Large intestine (tissue), 3 donors: ENCODE results near the gene CKS2. TPM values are rescaled to one million over a fixed set of nuclear protein-coding genes. Genes with fewer than 3 reads are reported as not detected.
"Not testable (repeated sequence)": the region's sequence is repeated elsewhere in the genome, so short reads cannot be mapped to it uniquely, and the experiment has no call there.

Source experiments
- DNase-seq, 2 donors: peaks; one replicate each; pipeline versions ENCODE4 v3.0.0 to v3.0.0-alpha.2; 2013
- H3K27ac ChIP-seq: one replicate; pipeline ENCODE4 v1.5.1; 2013; ENCODE audit warnings: low read length
- H3K27me3 ChIP-seq: 2 replicates; pipeline ENCODE4 v1.6.1; 2013; ENCODE audit warnings: low read length; ENCODE audit not compliant: control insufficient read depth, insufficient read depth
- H3K36me3 ChIP-seq: 2 replicates; pipeline ENCODE4 v1.6.1; 2013; ENCODE audit warnings: low read length; ENCODE audit not compliant: control insufficient read depth, insufficient read depth
- H3K4me1 ChIP-seq: one replicate; pipeline ENCODE4 v1.6.1; 2013; ENCODE audit warnings: low read length; ENCODE audit not compliant: control insufficient read depth, insufficient read depth
- H3K4me3 ChIP-seq: one replicate; pipeline ENCODE4 v1.5.1; 2013; ENCODE audit warnings: low read length
- H3K9me3 ChIP-seq: one replicate; pipeline ENCODE4 v1.6.1; 2013; ENCODE audit warnings: mild to moderate bottlenecking, low read depth, low read length, moderate library complexity; ENCODE audit not compliant: control insufficient read depth
- WGBS: methylation state at CpG from one replicate; pipeline ENCODE4 v1.1.5; 2013; ENCODE audit warnings: low lambda C conversion rate; ENCODE audit not compliant: insufficient coverage; 5-methylcytosine and 5-hydroxymethylcytosine counted together
- polyA plus RNA-seq: library from polyadenylated mRNA; unstranded; fragments of 120-200 nt; gene quantifications from one replicate; pipeline ENCODE4 v1.2.1, GENCODE V29; 2013

CKS2 gene
- polyA plus RNA-seq, 1 donor, result 95.6 TPM

- peak in 1 of 2 donors; percentile 38 for DNase-seq
- no peaks in the 10 kb centered on the region for H3K27me3 ChIP-seq
- WGBS, result 0% methylated on average over 4 of the region's 13 CpGs
- H3K9me3 ChIP-seq, result no peaks in the 10 kb centered on the region
- peaks cover 28% of the 10 kb centered on the region for H3K4me1 ChIP-seq
- H3K27ac ChIP-seq, result peak overlapping the region; percentile 98
- H3K36me3 ChIP-seq, result peaks cover 9% of the 10 kb centered on the region
- H3K4me3 ChIP-seq, result peak overlapping the region; percentile 57
These were observed 8.3 kb downstream of the CKS2 start for GRCh38 chr9:89319015-89319905.

GRCh38 chr9:89323390-89323789 lies 12.4 kb downstream of the CKS2 start:
- Histone ChIP-seq H3K27me3 (no peaks in the 10 kb centered on the region), H3K27ac (peak overlapping the region; percentile 6), H3K4me3 (no peak overlapping the region), H3K36me3 (peaks cover 21% of the 10 kb centered on the region), H3K4me1 (peaks cover 21% of the 10 kb centered on the region), H3K9me3 (no peaks in the 10 kb centered on the region)
- peak; percentile 37 to 59 for DNase-seq
- no CpG with 5 or more reads among the region's 4 CpGs for WGBS

GRCh38 chr9:89325733-89326132 lies 14.7 kb downstream of the CKS2 start:
- Histone ChIP-seq H3K4me1 (peaks cover 11% of the 10 kb centered on the region), H3K27ac (no peak overlapping the region), H3K27me3 (no peaks in the 10 kb centered on the region), H3K9me3 (no peaks in the 10 kb centered on the region), H3K36me3 (peaks cover 45% of the 10 kb centered on the region), H3K4me3 (no peak overlapping the region)
- no peak for DNase-seq
- 86% methylated on average over 1 of the region's 3 CpGs for WGBS

GRCh38 chr9:89328064-89328463 lies 17.1 kb downstream of the CKS2 start:
- DNase-seq, result no peak
- WGBS, result 98% methylated on average over 5 of the region's 8 CpGs
- Histone ChIP-seq H3K4me1 (peaks cover 10% of the 10 kb centered on the region), H3K4me3 (no peak overlapping the region), H3K27me3 (no peaks in the 10 kb centered on the region), H3K27ac (no peak overlapping the region), H3K36me3 (peaks cover 52% of the 10 kb centered on the region), H3K9me3 (no peaks in the 10 kb centered on the region)

- Histone ChIP-seq H3K27me3 (no peaks in the 10 kb centered on the region), H3K27ac (no peak overlapping the region), H3K4me3 (no peak overlapping the region), H3K9me3 (no peaks in the 10 kb centered on the region), H3K36me3 (peaks cover 69% of the 10 kb centered on the region), H3K4me1 (no peaks in the 10 kb centered on the region)
- DNase-seq, result no peak
These were observed 18.9 kb downstream of the CKS2 start for GRCh38 chr9:89329917-89330316.

GRCh38 chr9:89330513-89330912 lies 19.5 kb downstream of the CKS2 start:
- DNase-seq, result no peak
- Histone ChIP-seq H3K27me3 (no peaks in the 10 kb centered on the region), H3K9me3 (no peaks in the 10 kb centered on the region), H3K4me1 (no peaks in the 10 kb centered on the region), H3K36me3 (peaks cover 72% of the 10 kb centered on the region), H3K27ac (no peak overlapping the region), H3K4me3 (no peak overlapping the region)
- no CpG with 5 or more reads among the region's 7 CpGs for WGBS

- no peak overlapping the region for H3K4me3 ChIP-seq
- no peaks in the 10 kb centered on the region for H3K9me3 ChIP-seq
- WGBS, result 100% methylated on average over 1 of the region's 2 CpGs
These were observed 28.8 kb downstream of the CKS2 start for GRCh38 chr9:89339807-89340206.

GRCh38 chr9:89340332-89340731 lies 29.3 kb downstream of the CKS2 start:
- WGBS, result no CpG with 5 or more reads among the region's 3 CpGs
- no peak for DNase-seq

More at GRCh38 chr9:89339807-89340206, 28.8 kb downstream of the CKS2 start:
- Histone ChIP-seq H3K36me3 (peaks cover 67% of the 10 kb centered on the region), H3K27me3 (no peaks in the 10 kb centered on the region), H3K4me1 (no peaks in the 10 kb centered on the region), H3K27ac (no peak overlapping the region)
- DNase-seq, result no peak

GRCh38 chr9:89342213-89342612 lies 31.2 kb downstream of the CKS2 start:
- Histone ChIP-seq H3K27ac (no peak overlapping the region), H3K27me3 (no peaks in the 10 kb centered on the region), H3K9me3 (no peaks in the 10 kb centered on the region), H3K4me1 (no peaks in the 10 kb centered on the region), H3K4me3 (no peak overlapping the region), H3K36me3 (peaks cover 80% of the 10 kb centered on the region)
- WGBS, result no CpG with 5 or more reads among the region's 6 CpGs
- no peak for DNase-seq

More at GRCh38 chr9:89340332-89340731, 29.3 kb downstream of the CKS2 start:
- Histone ChIP-seq H3K27me3 (no peaks in the 10 kb centered on the region), H3K9me3 (no peaks in the 10 kb centered on the region), H3K4me1 (no peaks in the 10 kb centered on the region), H3K36me3 (peaks cover 70% of the 10 kb centered on the region), H3K4me3 (no peak overlapping the region), H3K27ac (no peak overlapping the region)

- peaks cover 80% of the 10 kb centered on the region for H3K36me3 ChIP-seq
- no peak overlapping the region for H3K4me3 ChIP-seq
- H3K27me3 ChIP-seq, result no peaks in the 10 kb centered on the region
- WGBS, result 100% methylated on average over 1 of the region's 1 CpG
- H3K9me3 ChIP-seq, result no peaks in the 10 kb centered on the region
- no peaks in the 10 kb centered on the region for H3K4me1 ChIP-seq
- no peak overlapping the region for H3K27ac ChIP-seq
- DNase-seq, result no peak
These were observed 32.0 kb downstream of the CKS2 start for GRCh38 chr9:89342948-89343347.

- DNase-seq, H3K27me3 ChIP-seq, H3K4me3 ChIP-seq, H3K9me3 ChIP-seq, H3K4me1 ChIP-seq, H3K27ac ChIP-seq: not testable (repeated sequence)
- peaks cover 88% of the 10 kb centered on the region for H3K36me3 ChIP-seq
- no CpG with 5 or more reads among the region's 7 CpGs for WGBS
These were observed 32.8 kb downstream of the CKS2 start for GRCh38 chr9:89343812-89344211.
